Measurements from ENCODE around the gene CCDC54.

Gene CCDC54

GRCh38 chr3:107395066-107395465 lies 17.8 kb downstream of the CCDC54 start:
- DNase-seq: no peak

DNA sequence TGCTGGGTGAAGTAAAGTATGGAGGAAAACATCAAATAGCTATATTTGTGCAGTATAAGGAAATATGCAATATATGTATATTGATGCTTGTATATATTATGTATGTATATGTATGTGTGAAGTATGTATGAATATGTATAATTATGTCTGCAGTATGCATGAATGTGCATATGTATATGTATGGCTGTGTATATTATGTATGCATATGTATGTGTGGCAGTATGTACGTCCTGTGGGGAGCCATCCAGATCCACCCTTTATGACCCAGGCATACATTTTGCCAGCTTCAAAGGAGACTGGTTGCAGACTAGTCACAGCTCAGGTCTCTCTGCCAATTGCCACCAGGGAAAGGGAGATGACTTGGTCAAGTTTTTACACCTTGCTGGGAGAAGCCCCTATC lies 24.1 kb downstream of the CCDC54 start:
- DNase-seq: no peak

- no peak for DNase-seq
Observed at GRCh38 chr3:107402214-107402613, 25.0 kb downstream of the CCDC54 start.

DNA sequence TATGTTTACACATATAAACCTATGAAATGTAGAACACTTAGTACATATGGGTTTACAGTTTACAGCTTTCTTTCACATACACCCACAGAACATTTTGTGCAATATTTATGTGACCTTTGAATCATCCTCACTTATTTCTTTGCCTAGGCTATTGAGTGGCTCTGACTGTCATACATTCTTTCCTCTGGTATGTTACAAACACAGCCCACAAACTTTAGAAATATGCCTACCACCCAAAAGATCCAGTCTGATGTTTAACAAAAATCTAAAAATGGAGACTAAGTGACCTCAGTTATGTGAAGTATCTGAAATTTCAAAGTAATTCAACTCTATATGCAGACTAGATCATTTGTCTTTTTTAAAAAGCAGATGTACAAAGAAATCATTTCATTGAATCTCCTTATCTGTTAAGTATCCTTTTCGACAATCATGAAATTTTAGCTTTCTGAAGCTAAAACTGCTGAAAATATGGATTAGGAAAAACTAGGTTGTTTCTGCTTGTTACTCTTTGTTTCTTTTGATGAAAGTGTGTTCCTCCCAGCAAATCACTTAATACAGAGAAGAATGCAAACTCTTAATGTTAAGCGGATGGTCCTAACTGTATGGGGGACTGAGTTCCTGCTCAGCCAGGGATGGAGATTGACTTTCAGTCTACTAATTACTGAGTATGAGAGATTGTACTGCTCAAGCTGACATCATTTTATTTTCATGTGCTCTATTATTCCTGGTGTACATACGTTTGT lies 27.7 kb downstream of the CCDC54 start:
- no peak for DNase-seq

- no peak for DNase-seq
Observed at GRCh38 chr3:107407355-107407754, 30.1 kb downstream of the CCDC54 start.

- no peak for DNase-seq
Observed at GRCh38 chr3:107408513-107408912, 31.3 kb downstream of the CCDC54 start.

- no peak for DNase-seq
Observed at GRCh38 chr3:107409365-107409764, 32.1 kb downstream of the CCDC54 start.

- DNase-seq: no peak
Observed at GRCh38 chr3:107410606-107411005, 33.4 kb downstream of the CCDC54 start.

GRCh38 chr3:107411056-107411455 lies 33.8 kb downstream of the CCDC54 start:
- DNase-seq: no peak

- no peak for DNase-seq
Observed at GRCh38 chr3:107411779-107412178, 34.5 kb downstream of the CCDC54 start.

GRCh38 chr3:107412376-107412775 lies 35.1 kb downstream of the CCDC54 start:
- DNase-seq: no peak

DNA sequence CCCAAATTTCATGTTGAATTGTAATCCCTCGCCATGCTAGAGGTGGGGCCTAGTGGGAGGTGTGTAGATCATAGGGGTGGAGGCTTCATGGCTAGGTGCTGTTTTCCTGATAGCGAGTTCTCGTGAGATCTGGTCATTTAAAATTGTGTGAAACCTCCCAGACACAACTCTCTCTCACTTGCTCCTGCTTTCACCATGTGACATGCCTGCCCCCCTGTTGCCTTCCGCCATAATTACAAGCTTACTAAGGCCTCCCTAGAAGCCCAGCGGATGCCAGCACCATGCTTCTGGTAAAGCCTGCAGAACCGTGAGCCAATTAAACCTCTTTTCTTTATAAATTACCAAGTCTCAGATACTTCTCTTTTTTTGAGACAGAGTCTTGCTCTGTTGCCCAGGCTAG lies 36.0 kb downstream of the CCDC54 start:
- DNase-seq: no peak

GRCh38 chr3:107414325-107414964 lies 37.2 kb downstream of the CCDC54 start:
- DNase-seq: no peak

GRCh38 chr3:107416138-107416537 lies 38.9 kb downstream of the CCDC54 start:
- no peak for DNase-seq

DNA sequence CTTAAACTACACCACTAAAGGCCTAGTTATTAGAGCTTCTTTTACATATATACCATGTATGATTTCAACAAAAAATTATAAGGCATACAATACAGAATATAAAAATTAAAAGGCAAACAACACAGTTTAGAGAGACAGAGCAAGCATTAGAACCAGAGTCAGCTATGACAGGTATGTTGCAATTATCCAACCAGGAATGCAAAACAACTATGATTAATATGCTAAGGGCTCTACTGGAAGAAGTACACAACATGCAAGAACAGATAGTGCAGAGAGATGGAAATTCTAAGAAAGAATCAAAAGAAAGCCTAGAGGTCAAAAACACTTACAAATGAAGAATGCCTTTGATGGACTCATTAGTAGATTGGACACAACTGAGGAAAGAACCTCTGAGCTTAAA lies 39.6 kb downstream of the CCDC54 start:
- no peak for DNase-seq

DNA sequence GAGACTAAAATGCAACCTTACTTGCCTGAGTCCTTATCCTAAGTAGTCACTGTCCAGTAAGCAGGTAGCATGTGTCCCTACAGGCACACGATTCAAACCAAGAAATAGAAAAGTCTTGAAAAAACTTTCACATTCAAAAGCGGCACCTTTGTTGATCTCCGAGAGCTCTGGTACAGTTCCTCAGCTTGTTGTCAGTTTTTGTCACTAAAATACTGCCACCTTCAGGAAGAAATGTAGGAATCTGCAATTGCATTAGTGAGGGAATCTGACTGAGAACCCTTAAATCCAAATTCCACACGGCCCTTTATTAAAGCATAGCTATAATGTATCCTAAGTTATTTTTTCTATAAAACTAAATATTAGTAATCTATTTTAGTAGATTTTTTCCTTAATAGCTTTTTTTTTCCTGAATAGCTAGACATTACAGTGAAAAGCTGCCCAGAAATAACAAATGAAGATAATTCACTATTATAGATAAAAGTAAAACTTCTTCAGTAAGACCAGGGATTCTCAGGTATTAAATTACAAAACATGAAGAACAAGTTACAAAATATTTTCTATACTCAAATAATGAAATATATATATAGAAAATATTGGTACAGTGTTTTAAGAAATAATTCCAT lies 44.0 kb downstream of the CCDC54 start:
- DNase-seq: no peak

GRCh38 chr3:107421881-107422280 lies 44.6 kb downstream of the CCDC54 start:
- DNase-seq: no peak

DNA sequence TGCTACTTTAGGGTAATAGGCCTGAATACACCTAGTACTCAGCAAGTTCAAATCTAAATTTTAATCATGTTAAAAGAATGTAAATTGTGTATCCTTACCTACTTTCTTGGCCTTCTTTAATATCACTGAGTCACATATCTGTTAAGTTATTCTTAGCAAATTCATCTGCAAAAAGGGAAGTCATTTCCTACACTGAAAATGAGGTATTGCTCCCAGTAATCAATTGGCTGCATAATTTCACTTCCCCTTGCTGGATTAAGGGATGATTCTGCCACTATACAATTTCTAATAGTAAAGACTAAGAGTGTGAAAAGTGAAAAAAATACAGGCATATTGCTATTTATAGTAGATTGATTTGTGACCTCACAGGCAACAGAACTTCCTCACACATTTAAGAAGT lies 47.8 kb downstream of the CCDC54 start:
- no peak for DNase-seq

DNA sequence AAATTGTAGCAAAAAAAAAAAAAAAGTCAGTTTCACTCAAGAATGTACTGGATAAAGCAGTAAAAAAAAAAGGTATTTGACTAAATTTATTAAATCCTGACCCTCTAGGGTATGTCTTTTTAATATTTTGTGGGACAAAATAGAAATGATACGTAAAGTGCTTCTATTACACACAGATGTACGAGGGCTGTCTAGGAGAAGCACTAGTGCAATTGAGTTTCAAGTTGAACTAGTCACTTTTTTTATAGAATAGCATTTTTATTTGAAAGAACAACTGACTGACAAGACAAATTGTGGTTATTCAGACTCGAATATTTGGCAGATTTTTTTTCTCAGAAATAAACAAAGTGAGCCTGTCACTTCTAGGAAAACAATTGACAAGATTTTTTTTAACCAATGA lies 49.0 kb downstream of the CCDC54 start:
- DNase-seq: no peak
